ENCODE measurements around the gene GTF2H1.

DNA sequence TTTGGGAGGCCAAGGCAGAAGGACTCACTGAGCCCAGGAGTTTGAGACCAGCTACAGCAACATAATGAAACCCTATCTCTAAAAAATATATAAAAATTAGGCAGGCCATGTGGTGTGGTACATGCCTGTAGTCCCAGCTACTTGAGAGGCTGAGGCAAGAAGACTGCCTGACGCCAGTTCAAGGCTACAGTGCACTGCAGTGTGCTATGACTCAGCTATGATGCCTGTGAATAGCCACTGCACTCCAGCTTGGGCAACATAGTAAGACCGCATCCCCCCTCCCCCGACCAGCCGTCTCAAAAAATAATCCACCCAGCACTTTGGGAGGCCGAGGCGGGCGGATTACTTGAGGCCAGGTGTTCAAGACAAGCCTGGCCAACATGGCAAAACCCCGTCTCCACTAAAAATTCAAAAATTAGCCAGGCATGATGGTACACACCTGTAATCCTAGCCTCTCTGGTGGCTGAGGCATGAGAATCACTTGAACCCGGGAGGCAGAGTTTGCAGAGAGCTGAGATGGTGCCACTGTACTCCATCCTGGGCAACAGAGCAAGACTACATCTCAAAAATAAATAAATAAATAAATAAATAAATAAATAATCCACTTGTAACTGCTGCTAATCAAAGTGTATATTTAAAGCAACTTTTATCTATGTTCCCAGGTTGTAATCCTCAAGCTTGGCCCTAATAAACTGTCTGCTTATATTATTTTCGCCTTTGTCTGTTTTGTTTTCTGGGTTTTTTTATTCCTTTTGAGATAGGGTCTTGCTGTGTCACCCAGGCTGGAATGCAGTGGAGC lies 8.2 kb upstream of the GTF2H1 start:
- no peak for TF ChIP-seq EZH2 (IDR thresholded peaks at IDR 0.05; ENCODE audit: borderline replicate concordance, insufficient read depth, low read depth, low read length, poor library complexity, severe bottlenecking)
- TF ChIP-seq, protein P1, sequence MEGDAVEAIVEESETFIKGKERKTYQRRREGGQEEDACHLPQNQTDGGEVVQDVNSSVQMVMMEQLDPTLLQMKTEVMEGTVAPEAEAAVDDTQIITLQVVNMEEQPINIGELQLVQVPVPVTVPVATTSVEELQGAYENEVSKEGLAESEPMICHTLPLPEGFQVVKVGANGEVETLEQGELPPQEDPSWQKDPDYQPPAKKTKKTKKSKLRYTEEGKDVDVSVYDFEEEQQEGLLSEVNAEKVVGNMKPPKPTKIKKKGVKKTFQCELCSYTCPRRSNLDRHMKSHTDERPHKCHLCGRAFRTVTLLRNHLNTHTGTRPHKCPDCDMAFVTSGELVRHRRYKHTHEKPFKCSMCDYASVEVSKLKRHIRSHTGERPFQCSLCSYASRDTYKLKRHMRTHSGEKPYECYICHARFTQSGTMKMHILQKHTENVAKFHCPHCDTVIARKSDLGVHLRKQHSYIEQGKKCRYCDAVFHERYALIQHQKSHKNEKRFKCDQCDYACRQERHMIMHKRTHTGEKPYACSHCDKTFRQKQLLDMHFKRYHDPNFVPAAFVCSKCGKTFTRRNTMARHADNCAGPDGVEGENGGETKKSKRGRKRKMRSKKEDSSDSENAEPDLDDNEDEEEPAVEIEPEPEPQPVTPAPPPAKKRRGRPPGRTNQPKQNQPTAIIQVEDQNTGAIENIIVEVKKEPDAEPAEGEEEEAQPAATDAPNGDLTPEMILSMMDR (IDR thresholded peaks at IDR 0.05): no peak
